ENCODE measurements around the gene RRAS. TPM values are rescaled to one million over a fixed set of nuclear protein-coding genes. Genes with fewer than 3 reads are reported as not detected.
"Not testable (repeated sequence)": the region's sequence is repeated elsewhere in the genome, so short reads cannot be mapped to it uniquely, and the experiment has no call there.

The RRAS gene
- total RNA-seq, 6 experiments from 2014 or later, result 8.5 to 16.4 (median 11.5) TPM

DNA sequence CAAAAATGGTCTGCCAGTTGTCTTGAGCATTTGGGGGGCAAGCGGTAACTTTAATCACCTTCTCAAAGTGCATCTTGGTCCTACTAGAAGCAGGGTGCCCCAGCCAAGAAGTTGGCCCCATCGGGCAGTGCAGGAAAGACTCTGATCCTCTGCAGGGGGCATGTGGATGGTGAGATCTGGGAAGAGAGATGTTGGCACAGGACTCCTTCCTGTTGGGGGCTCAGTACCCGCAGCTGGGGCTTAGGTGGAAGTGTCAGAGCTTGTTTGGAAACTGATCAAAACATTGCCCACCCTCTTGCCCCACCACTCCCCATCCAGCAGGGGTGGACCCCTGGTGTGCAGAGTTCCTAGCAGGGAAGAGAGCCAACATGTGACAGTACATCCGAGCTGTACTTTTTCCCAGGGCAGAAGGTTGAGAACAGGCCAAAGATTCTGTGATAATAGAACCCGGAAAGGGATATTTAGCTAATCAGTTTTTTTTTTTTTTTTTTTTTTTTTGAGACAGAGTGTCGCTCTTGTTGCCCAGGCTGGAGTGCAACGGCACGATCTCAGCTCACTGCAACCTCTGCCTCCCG lies 8.8 kb downstream of the RRAS start:
- ATAC-seq, result peak; percentile 35 to 64 (median 48)
- intact Hi-C loops (cut with DNase I), result no loop called here
- TF ChIP-seq, protein P1, sequence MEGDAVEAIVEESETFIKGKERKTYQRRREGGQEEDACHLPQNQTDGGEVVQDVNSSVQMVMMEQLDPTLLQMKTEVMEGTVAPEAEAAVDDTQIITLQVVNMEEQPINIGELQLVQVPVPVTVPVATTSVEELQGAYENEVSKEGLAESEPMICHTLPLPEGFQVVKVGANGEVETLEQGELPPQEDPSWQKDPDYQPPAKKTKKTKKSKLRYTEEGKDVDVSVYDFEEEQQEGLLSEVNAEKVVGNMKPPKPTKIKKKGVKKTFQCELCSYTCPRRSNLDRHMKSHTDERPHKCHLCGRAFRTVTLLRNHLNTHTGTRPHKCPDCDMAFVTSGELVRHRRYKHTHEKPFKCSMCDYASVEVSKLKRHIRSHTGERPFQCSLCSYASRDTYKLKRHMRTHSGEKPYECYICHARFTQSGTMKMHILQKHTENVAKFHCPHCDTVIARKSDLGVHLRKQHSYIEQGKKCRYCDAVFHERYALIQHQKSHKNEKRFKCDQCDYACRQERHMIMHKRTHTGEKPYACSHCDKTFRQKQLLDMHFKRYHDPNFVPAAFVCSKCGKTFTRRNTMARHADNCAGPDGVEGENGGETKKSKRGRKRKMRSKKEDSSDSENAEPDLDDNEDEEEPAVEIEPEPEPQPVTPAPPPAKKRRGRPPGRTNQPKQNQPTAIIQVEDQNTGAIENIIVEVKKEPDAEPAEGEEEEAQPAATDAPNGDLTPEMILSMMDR (IDR thresholded peaks at IDR 0.05), result no peak
- TF ChIP-seq POLR2A (IDR thresholded peaks at IDR 0.05), result no peak

DNA sequence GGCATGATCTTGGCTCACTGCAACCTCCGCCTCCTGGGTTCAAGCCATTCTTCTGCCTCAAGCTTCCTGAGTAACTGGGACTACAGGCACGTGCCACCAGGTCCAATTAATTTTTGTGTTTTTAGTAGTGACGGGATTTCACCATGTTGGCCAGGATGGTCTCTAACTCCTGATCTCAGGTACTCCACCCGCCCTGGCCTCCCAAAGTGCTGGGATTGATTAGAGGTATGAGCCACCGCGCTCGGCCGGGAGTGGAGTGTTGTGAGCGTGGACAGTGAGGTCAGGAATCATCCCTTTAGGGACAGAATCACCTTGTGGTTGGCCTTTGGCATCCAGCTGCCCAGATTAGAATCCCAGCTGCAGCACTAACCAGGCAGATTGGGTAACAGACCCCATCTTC lies 10.3 kb downstream of the RRAS start:
- DNase-seq (no peak), ATAC-seq (no peak)
- WGBS (ENCODE audit: insufficient coverage, low coverage, low lambda C conversion rate, missing lambda C conversion rate), result 92% methylated on average over 6 of the region's 9 CpGs
- no peaks in the 10 kb centered on the region for H3K27me3 ChIP-seq
- no peak overlapping the region for H3K27ac ChIP-seq
- intact Hi-C loops (cut with DNase I), result no loop called here
- TF ChIP-seq POLR2A (IDR thresholded peaks at IDR 0.05), result no peak
- TF ChIP-seq, protein P1 (IDR thresholded peaks at IDR 0.05), result no peak
- no peak overlapping the region for H3K4me3 ChIP-seq
- H3K36me3 ChIP-seq, result peaks cover 0 to 11% (median 0%) of the 10 kb centered on the region in 4 donors
- peaks cover 0 to 8% (median 0%) of the 10 kb centered on the region in 4 donors for H3K4me1 ChIP-seq
- no peaks in the 10 kb centered on the region for H3K9me3 ChIP-seq

More for the DNA sequence above, 8.8 kb downstream of the RRAS start:
- H3K9me3 ChIP-seq, result no peaks in the 10 kb centered on the region
- WGBS (ENCODE audit: insufficient coverage, low coverage, low lambda C conversion rate, missing lambda C conversion rate), result 14% methylated on average over 6 of the region's 9 CpGs
- peaks cover 0 to 8% (median 0%) of the 10 kb centered on the region in 4 donors for H3K4me1 ChIP-seq
- no peak for DNase-seq
- no peak overlapping the region for H3K4me3 ChIP-seq
- H3K27me3 ChIP-seq, result no peaks in the 10 kb centered on the region
- no peak overlapping the region for H3K27ac ChIP-seq
- H3K36me3 ChIP-seq, result peaks cover 0 to 11% (median 0%) of the 10 kb centered on the region in 4 donors

- TF ChIP-seq, protein P1 (IDR thresholded peaks at IDR 0.05), result no peak
- no peak for TF ChIP-seq POLR2A (IDR thresholded peaks at IDR 0.05)
- peaks cover 0 to 15% (median 0%) of the 10 kb centered on the region in 4 donors for H3K36me3 ChIP-seq
- peaks cover 0 to under 1% (median 0%) of the 10 kb centered on the region in 4 donors for H3K4me1 ChIP-seq
- H3K27ac ChIP-seq, result no peak overlapping the region
- H3K9me3 ChIP-seq, result no peaks in the 10 kb centered on the region
- intact Hi-C loops (cut with DNase I), result no loop called here
- no peaks in the 10 kb centered on the region for H3K27me3 ChIP-seq
- H3K4me3 ChIP-seq, result no peak overlapping the region
- WGBS (ENCODE audit: insufficient coverage, low coverage, low lambda C conversion rate, missing lambda C conversion rate), result 73% methylated on average over 5 of the region's 11 CpGs
- no peak for ATAC-seq
- DNase-seq, result no peak
Measured at GRCh38 chr19:49626226-49626625, 13.7 kb downstream of the RRAS start.

DNA sequence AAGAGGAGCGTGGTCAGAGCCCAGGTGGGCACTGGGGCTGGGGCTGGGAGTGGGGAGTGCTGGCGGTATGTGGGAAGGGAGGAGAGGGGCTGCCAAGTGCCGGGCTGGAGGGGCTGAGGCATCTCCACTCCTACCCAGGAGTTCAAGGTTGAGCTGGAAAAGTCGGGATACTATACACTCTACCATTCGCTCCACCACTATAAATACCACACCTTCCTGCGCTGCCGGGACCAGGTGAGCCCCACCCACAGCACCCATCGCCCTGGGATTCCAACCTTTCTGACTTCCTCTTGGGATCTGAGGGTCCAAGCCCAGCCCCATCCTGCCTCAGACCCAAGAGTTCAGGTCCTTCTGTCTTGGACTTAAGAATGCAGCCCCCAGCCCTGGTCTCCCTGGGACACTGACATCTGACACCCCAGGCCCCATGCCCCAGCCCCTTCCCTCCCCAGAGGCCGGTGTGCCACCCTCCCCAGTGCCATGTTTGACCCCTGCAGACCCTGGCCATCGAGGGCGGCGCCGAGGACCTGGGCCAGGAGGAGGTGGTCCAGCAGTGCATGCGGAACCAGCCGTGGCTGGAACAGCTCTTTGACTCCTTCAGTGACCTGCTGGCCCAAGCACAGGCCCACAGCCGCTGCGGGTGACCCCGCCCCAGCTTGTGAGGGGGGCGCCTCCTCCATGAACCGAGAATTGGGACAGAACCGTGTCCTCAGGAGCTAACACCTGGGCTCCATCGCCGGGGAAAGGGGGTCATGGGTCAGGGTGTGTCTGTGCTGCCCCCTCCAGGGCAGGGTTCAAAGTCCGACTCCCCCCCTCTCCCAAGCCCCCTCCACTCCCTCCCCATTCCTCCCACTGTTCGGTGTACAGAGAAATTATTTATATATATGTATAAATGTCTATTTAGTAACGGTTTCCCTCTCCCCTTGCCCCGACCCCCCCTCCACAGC lies 14.7 kb downstream of the RRAS start:
- ATAC-seq, result peak in 2 of 4 donors; percentile 22 to 25
- no peaks in the 10 kb centered on the region for H3K27me3 ChIP-seq
- 91% methylated on average over 11 of the region's 27 CpGs for WGBS (ENCODE audit: insufficient coverage, low coverage, low lambda C conversion rate, missing lambda C conversion rate)
- intact Hi-C loops (cut with DNase I), result no loop called here
- no peaks in the 10 kb centered on the region for H3K4me1 ChIP-seq
- no peaks in the 10 kb centered on the region for H3K9me3 ChIP-seq
- H3K36me3 ChIP-seq, result peaks cover 0 to 15% (median 0%) of the 10 kb centered on the region in 4 donors
- TF ChIP-seq, protein P1 (IDR thresholded peaks at IDR 0.05), result no peak
- no peak for TF ChIP-seq POLR2A (IDR thresholded peaks at IDR 0.05)
- DNase-seq, result no peak
- H3K4me3 ChIP-seq, result no peak overlapping the region
- H3K27ac ChIP-seq, result no peak overlapping the region

GRCh38 chr19:49617860-49618259 lies 22.1 kb downstream of the RRAS start:
- H3K4me1 ChIP-seq; H3K4me3 ChIP-seq; H3K9me3 ChIP-seq; intact Hi-C loops (cut with DNase I); H3K27ac ChIP-seq; H3K27me3 ChIP-seq; ATAC-seq; DNase-seq: not testable (repeated sequence)
- 95% methylated on average over 9 of the region's 13 CpGs for WGBS (ENCODE audit: insufficient coverage, low coverage, low lambda C conversion rate, missing lambda C conversion rate)
- peaks cover 0 to 32% (median 11%) of the 10 kb centered on the region in 4 donors for H3K36me3 ChIP-seq

Measured in right lobe of liver (tissue), 6 donors.